SU-DHL-6 (cell line): ENCODE data around the gene WWOX.

ENCODE experiments used
- H2AFZ ChIP-seq: fragments of 200-600 bp; sonication (generic); 2 replicates; pipeline ENCODE4 v1.6.1; 2014; ENCODE audit warnings: low read depth, mild to moderate bottlenecking, moderate library complexity, mixed read lengths, antibody characterized with exemption, low read length; ENCODE audit not compliant: severe bottlenecking
- H3F3A ChIP-seq: fragments of 200-600 bp; shearing (Covaris generic); 2 replicates; pipeline ENCODE4 v1.6.0; 2016; ENCODE audit warnings: antibody characterized with exemption, mild to moderate bottlenecking; ENCODE audit not compliant: insufficient read depth
- H3K27ac ChIP-seq: fragments of 200-600 bp; sonication (generic); 2 replicates; pipeline ENCODE4 v1.5.1; 2016; ENCODE audit warnings: low read depth, mild to moderate bottlenecking, low read length, moderate library complexity, mixed read lengths
- H3K27me3 ChIP-seq: fragments of 200-600 bp; sonication (generic), shearing (Covaris generic); 2 replicates; pipeline ENCODE4 v1.6.0; 2014; ENCODE audit warnings: mild to moderate bottlenecking, low read length
- H3K36me3 ChIP-seq: fragments of 200-600 bp; sonication (generic); 2 replicates; pipeline ENCODE4 v1.6.1; 2014; ENCODE audit warnings: mild to moderate bottlenecking, low read length, mixed read lengths
- H3K4me2 ChIP-seq: fragments of 300-600, 200-600 bp; shearing (Covaris generic), sonication (generic); 2 replicates; pipeline ENCODE4 v1.6.0; 2014; ENCODE audit warnings: low read length, low read depth, mild to moderate bottlenecking; ENCODE audit not compliant: poor library complexity, severe bottlenecking
- H3K4me3 ChIP-seq: fragments of 200-600 bp; sonication (generic); 2 replicates; pipeline ENCODE4 v1.5.1; 2014; ENCODE audit warnings: antibody characterized with exemption, low read length, mild to moderate bottlenecking, mixed read lengths; ENCODE audit not compliant: insufficient read depth, poor library complexity, severe bottlenecking
- H3K79me2 ChIP-seq: fragments of 200-600 bp; sonication (generic); 2 replicates; pipeline ENCODE4 v1.6.1; 2014; ENCODE audit warnings: mild to moderate bottlenecking, low read length, moderate library complexity; ENCODE audit not compliant: insufficient read depth
- H3K9ac ChIP-seq: fragments of 200-600 bp; sonication (generic); 2 replicates; pipeline ENCODE4 v1.7.0; 2014; ENCODE audit warnings: mild to moderate bottlenecking, low read length
- H3K9me2 ChIP-seq: fragments of 200-600 bp; sonication (generic); replicated peaks from 2 replicates; pipeline ENCODE4 v1.6.1; 2014; ENCODE audit warnings: low read length; ENCODE audit not compliant: insufficient read depth
- H3K9me3 ChIP-seq: fragments of 200-600 bp; sonication (generic); 2 replicates; pipeline ENCODE4 v1.6.1; 2014; ENCODE audit warnings: low read length, mixed read lengths; ENCODE audit not compliant: insufficient read depth
- H4K20me1 ChIP-seq: fragments of 200-600 bp; sonication (generic); 2 replicates; pipeline ENCODE4 v1.6.1; 2014; ENCODE audit warnings: low read depth, mild to moderate bottlenecking, antibody characterized with exemption, low read length, moderate library complexity, mixed read lengths
- EZH2phosphoT487 ChIP-seq: fragments of 200-600 bp; sonication (generic), shearing (Covaris generic); conservative IDR thresholded peaks from 2 replicates; pipeline ENCODE4 v1.6.1; 2018; ENCODE audit warnings: mild to moderate bottlenecking, antibody characterized with exemption, low read length, moderate library complexity, mixed read lengths
- TF ChIP-seq, protein P1 (sequence below): fragments of 200-600 bp; sonication (generic); IDR thresholded peaks from one replicate; pipeline ENCODE4 v1.5.1; 2017; ENCODE audit warnings: antibody characterized with exemption, mild to moderate bottlenecking, low read length, moderate library complexity; ENCODE audit not compliant: insufficient read depth, poor library complexity, severe bottlenecking

Gene WWOX

GRCh38 chr16:78782572-78782971 lies 683.1 kb downstream of the WWOX start:
- no peaks in the 10 kb centered on the region for H3K27me3 ChIP-seq
- no peaks in the 10 kb centered on the region for H3K36me3 ChIP-seq
- no peak overlapping the region for H3K9ac ChIP-seq
- no peaks in the 10 kb centered on the region for H4K20me1 ChIP-seq
- H3K4me2 ChIP-seq: no peak overlapping the region
- no peaks in the 10 kb centered on the region for H3K9me3 ChIP-seq
- no peak overlapping the region for H3K27ac ChIP-seq
- no peak overlapping the region for H2AFZ ChIP-seq
- H3K79me2 ChIP-seq: no peaks in the 10 kb centered on the region
- H3F3A ChIP-seq: no peaks in the 10 kb centered on the region
- TF ChIP-seq, protein P1, sequence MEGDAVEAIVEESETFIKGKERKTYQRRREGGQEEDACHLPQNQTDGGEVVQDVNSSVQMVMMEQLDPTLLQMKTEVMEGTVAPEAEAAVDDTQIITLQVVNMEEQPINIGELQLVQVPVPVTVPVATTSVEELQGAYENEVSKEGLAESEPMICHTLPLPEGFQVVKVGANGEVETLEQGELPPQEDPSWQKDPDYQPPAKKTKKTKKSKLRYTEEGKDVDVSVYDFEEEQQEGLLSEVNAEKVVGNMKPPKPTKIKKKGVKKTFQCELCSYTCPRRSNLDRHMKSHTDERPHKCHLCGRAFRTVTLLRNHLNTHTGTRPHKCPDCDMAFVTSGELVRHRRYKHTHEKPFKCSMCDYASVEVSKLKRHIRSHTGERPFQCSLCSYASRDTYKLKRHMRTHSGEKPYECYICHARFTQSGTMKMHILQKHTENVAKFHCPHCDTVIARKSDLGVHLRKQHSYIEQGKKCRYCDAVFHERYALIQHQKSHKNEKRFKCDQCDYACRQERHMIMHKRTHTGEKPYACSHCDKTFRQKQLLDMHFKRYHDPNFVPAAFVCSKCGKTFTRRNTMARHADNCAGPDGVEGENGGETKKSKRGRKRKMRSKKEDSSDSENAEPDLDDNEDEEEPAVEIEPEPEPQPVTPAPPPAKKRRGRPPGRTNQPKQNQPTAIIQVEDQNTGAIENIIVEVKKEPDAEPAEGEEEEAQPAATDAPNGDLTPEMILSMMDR: no peak
- TF ChIP-seq EZH2phosphoT487: no peak
- H3K4me3 ChIP-seq: no peak overlapping the region
- no peaks in the 10 kb centered on the region for H3K9me2 ChIP-seq

DNA sequence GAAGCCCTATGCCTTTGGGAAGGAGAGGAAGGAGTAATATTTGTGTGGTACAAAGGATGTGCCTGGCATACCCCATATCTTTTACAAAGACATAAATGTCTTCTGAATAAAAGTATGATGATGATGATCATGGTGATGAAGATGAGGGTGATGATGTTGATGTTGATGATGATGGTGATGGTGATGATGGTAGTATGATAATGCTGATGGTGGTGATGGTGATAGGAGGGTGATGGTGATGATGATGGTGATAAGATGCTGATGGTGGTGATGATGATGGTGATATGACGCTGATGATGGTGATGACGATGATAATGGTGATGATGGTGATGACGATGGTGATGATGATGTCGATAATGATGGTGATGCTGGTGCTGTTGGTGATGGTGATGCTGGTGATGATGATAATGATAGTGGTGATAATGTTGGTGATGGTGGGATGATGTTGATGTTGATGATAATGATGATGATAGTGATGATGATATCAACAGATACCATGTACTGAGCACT lies 684.2 kb downstream of the WWOX start:
- Histone ChIP-seq H3K79me2 (no peaks in the 10 kb centered on the region), H3K27me3 (no peaks in the 10 kb centered on the region), H3K4me2 (no peak overlapping the region), H2AFZ (no peak overlapping the region), H3K9ac (no peak overlapping the region), H4K20me1 (no peaks in the 10 kb centered on the region), H3F3A (no peaks in the 10 kb centered on the region), H3K9me2 (no peaks in the 10 kb centered on the region), H3K4me3 (no peak overlapping the region), H3K9me3 (no peaks in the 10 kb centered on the region), H3K36me3 (no peaks in the 10 kb centered on the region), H3K27ac (no peak overlapping the region)
- TF ChIP-seq, protein P1: no peak
- no peak for TF ChIP-seq EZH2phosphoT487

- TF ChIP-seq EZH2phosphoT487: no peak
- TF ChIP-seq, protein P1: no peak
- H3K79me2 ChIP-seq: no peaks in the 10 kb centered on the region
- no peak overlapping the region for H3K9ac ChIP-seq
- no peak overlapping the region for H2AFZ ChIP-seq
- H3K9me2 ChIP-seq: no peaks in the 10 kb centered on the region
- no peak overlapping the region for H3K4me3 ChIP-seq
- H3K4me2 ChIP-seq: no peak overlapping the region
- no peak overlapping the region for H3K27ac ChIP-seq
- no peaks in the 10 kb centered on the region for H4K20me1 ChIP-seq
- no peaks in the 10 kb centered on the region for H3K9me3 ChIP-seq
- no peaks in the 10 kb centered on the region for H3K27me3 ChIP-seq
- no peaks in the 10 kb centered on the region for H3K36me3 ChIP-seq
- H3F3A ChIP-seq: no peaks in the 10 kb centered on the region
Measured at GRCh38 chr16:78784771-78785170, 685.3 kb downstream of the WWOX start.
